NCI-H345 (cell line): ENCODE data around the gene FAR2.
"Not testable (repeated sequence)": the region's sequence is repeated elsewhere in the genome, so short reads cannot be mapped to it uniquely, and the experiment has no call there.

ENCODE experiments used
- DNase-seq: peaks from one replicate; lab custom pipeline; 2025; lab: John Stamatoyannopoulos, UW

The FAR2 gene

DNA sequence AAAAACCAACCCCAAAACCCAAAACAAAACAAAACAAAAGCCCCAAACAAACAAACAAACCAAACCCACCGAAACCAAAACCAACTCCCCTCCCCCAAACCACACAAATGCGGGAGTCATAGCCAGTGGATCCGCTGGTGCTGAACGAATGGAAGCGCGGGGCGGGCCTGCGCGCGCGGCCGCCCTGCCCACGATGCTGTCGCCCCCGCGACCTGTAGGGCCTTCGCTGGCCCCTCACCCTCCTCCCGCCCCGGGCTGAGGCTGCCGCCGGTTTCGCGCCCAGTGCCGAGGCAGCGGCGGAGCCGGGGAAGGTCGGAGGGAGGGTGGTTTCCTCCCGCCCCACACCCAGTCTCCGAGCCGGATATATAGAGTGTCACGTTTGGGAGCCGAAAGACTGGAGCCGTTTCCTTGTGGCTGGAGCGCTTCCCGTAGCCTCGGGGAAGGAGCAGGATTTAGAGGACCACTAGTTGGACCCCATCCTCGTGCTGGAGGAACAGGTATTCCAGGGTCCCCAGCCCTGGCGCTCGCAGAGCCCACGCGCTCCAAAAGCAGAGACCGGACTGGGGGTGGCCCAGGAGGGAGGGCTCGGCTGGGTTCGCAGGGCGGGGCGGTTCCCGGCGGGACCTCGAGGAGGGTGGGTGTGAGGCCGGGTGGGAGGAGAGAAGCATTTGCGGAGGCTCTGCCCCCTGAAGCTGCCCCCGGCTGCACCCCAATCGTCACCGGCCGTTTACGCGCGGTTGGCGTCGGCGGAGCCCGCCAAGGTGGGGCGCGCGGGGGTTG, at the start of gene FAR2:
TSS of gene FAR2 (plus strand) at position 368 of the 780 bp plus-strand sequence. CDS start 121,172 bp downstream, outside the sequence.
- no peak for DNase-seq

DNA sequence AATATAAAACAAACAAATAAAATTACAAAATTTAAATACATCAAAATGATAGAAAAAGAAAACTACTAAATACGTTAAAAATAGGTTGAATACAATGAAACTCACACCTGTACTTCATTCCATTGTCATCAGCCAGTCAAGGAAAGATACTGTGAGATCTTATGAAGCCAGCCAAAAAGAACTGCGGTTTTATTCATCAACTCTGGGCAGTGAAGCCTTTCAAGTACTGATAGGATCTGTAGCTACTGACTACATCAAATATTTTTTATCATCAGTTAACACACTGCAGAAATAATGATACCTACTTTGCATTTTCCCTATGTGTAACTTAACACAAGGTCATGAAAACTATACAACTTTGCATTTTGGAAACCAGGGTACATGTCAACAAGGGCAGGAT, 46.3 kb upstream of the FAR2 start:
- no peak for DNase-seq

DNA sequence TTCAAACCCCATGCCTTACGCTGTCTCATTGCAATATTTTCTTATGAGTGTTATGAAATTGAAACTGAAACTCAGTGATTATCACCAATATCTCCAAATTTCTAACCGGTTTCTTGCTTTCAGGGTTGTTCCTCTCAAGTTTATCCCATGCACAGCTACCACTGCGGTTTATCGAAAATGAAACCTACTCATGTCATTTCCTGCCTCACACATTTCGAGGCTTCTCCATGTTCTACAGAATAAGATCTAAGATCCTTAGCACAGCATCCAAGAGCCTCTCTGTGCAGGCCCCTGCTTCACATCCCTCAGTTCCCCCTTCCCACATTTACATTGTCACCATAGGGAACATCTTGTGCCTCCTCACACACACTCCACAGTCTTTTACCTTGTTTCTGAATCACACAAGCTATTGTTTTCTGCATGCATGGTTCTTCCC, 45.5 kb upstream of the FAR2 start:
- DNase-seq: no peak

DNA sequence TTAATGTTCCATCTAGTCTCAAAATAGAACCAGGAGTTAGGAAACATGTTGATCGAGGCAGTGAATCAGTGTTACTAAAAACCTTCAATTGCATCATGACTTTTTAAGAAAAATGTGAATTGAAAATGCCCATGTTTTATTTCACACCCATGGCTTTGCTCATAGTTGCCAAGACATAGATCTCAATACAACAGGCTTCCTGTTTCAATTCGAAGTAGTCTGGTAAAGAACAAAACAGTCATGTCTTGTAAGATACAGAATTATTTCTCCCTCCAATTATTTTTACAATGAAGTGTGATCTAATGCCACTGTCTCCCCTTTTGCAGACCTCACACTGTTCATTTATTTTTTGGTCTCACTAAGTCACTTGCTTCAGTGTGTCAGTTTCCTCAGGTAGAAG, 44.6 kb upstream of the FAR2 start:
- no peak for DNase-seq

DNA sequence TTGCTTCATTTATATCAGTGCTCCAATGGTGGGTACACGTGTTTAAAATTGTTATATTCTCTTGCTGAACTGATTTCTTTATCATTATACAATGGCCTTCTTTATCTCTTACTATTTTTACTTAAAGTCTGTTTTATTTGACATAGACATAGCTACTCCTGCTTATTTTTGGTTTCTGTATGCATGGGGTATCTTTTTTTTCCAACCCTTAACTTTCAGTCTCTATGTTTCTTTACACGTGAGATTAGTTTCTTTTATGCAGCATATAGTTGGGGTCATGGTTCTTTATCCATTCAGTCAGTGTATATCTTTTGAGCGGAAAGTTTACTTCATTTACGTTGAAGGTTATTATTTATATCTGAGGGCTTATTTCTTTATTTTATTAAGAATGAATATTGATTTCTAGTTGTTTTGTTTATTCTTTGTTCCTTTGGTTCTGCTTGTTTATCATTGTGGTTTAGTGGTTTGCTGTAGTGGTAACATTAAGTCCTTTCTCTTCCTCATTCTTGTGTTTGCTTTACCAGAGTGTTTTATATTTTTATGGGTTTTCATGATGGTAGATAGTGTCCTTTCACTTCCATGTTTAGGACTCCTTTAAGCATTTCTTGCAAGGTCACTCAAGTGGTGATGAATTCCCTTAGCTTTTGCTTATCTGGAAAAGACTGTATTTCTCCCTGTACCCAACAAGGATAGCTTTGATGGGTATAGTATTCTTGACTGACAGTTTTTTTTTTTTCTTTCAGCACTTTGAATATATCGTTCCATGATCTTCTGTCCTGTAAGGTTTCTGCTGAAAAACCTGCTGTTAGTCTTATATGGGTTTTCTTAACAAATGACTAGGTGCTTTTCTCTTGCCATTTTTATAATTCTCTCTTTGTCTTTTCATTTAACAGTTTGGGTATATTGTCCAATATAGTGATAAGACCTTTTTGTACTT, 38.3 kb upstream of the FAR2 start:
- no peak for DNase-seq

DNA sequence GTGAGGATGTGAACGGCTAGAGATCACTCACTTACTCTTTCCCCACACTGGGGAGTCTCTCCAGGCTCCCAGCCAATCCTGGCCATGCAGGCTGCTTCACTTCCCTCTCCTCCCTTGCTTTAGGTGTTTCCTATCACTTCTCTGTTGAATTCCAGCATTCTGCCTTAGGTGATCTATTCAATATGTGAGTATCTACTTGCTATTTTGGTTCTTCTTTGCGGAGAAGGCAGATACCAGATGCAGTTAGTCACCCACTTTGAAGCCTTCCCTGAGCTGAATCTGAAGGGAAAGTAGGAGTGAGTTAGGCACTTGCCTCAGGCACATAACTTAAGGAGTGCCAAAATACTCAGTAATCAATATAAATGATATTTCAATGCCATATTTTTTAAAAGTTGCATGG, 36.0 kb upstream of the FAR2 start:
- no peak for DNase-seq

DNA sequence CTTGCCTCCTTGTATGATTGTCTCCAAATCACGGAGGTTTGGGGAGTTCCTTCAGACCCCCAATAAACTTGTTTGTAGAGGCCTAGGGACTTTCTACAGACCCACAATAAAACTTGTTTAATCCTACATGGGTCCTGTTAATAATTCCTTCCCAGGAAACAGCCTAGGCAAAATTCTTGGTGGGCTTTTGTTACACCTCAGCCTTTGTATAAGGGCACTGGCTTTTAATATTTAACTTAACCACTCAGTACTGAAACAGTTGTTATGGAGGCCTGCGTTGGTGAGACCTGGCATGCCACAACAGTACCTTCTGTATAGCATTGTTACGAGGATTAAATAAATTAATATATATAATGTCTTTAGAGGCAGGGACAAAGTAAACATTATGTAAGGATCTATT, 32.7 kb upstream of the FAR2 start:
- DNase-seq: no peak

DNA sequence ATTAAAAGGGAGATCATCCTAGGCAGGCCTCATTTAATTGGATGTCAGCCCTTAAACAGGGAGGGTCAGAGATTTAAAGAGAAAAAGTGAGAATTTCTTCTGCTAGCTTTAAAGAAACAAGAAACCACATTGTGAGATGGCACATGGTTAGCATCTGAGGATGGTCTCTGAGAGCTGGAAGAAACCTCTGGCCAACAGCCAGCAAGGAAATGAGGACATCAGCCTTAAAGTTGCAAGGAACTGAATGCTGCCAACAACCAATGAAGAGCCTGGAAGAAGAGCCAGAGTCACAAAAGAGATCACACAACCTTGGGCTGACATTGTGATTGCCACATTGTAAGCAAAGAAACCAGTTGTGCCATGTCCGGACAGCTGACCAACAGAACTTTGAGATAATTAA, 17.5 kb upstream of the FAR2 start:
- no peak for DNase-seq

DNA sequence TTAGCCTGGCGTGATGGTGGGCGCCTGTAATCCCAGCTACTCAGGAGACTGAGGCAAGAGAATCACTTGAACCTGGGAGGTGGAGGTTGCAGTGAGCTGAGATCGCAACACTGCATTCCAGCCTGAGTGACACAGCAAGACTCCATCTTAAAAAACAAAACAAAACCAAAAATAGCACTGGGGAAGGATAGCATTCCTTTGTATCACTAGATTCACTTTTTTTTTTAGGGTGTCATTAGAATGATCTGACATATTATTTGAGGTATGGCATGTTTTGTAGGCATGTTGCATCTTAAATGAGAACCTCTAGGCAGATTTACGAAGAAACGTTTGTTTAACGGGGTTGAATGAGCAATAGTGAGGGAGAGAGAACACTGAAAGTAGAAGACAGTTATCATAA, 16.8 kb upstream of the FAR2 start:
- DNase-seq: no peak

DNA sequence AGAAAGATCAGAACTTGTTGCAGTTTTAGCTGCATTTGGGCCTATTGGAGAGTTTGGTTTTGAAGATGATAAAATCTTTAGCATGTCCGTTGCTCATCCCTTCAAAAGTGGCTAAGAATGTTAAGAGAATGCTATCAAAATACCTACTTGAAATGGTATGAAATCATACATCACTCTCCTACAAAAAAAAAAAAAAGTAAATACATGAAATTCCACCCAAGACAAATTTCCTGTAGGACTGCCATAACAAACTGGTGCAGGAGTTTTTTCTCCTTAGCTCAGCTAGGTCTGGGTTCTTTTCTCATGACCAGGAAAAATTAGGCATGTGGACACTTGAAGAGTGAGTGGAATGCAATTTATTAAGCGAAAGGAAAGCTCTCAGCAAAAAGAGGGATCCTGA, 15.9 kb upstream of the FAR2 start:
- DNase-seq: no peak

DNA sequence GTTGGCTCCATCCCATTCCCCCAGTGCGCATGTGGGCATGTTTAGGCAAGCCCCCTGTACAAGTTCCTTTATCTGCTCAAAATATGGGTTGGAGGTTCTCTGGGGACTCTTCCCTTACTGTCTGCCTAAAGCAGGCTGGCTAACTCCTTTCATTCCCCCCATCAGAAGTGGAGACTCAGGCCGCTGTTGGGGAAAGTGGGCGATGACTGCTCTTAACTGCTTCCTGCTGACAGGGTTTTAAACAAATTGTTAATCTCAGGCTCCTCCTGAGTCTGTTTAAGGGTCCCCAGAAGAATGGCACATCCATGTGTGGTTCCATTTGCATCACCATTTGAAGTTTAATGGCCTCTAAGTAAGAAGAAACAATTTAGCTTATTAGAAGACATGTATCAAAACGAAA, 15.4 kb upstream of the FAR2 start:
- DNase-seq: no peak

DNA sequence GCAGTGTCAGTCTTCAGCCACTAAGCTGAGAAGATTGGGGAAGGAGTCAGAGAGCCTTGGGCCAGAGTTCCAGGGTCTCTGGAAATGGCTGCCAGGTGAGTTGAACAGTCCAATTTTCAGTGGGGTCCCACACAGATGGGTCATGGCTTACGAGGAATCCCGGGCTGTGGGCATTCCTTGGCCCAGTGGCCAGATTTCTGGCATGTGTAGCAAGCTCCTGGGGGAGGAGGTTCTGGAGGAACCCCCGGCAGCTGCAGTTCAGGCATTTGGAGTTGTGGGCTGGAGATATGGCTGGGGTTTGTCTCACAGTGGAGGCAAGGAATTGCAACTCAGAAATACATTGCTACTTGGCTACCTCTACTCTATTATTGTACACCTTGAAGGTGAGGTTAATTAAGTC, 10.8 kb upstream of the FAR2 start:
- not testable (repeated sequence) for DNase-seq

DNA sequence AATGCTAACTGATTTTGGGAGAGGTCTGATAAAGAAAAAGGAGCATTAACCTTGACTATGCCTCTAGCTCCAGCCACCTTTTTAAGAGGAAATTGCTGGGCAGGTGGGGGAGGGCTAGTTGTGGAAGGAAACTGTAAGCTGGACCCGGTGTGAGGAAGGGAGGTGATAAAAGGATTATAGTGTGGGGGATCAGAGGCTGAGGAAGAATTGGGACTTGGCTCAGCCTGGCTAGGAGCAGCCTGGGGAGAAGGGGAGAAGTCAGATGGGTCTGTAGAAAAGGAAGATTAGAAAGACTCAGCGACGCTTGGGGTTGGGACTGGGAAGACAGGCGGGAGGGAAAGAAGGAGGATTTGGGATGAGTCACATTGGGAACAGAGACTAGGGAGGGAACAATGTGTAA, 10.2 kb upstream of the FAR2 start:
- DNase-seq: not testable (repeated sequence)

DNA sequence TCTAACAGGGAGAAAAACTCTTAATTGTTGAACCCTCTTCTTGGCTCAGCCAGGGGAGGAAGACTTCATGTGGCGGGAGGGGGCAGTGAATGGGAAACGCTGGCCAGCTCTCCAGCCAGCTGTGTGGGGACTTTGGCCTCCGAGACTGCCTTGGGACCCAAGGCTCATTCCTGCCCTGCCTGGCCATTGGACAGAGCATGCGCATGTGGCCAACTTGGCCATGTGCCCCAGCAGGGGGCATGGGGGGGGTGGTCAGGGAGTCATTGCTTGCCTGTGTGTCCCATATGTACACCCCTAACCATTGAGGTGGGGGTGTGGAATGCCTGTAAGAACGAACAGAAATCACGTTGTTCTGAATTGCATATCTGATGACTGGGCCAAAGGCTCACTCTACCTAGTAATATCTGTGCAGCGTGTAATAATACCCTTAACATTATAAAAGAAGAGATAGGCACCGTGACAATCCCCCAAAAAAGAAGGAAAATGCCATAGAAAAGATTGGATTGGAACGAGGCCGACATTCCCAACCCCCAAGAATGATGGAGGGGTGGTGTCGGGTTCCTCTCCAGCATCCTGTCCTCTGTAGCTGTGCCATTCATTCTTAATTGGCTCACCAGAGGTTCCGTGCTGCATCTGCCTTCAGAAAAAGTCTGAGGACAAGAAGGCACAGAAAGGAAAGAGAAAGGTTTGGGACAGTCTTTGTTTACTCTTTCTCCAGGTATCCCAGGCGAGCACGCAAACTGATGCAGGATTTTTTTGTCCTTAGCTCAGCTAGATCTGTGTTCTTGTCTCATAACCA, 3.5 kb upstream of the FAR2 start:
- DNase-seq: no peak

DNA sequence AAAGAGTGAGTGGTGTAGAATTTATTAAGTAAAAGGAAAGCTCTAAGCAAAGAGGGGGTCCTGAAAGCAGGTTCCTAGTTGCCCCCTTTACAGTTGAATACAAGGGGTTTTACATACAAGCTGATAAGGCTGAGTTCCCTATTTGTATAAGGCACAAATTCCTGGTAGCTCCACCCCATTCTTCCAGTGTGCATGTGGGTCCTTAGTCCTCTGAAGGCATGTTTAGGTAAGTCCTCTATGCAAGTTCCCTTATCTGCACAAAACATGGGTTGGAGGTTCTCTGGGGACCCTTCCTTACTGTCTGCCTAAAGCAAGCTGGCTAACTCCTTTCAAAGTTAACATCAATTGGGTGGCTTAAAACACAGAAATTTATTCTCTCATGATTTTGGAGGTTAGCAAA, 2.9 kb upstream of the FAR2 start:
- no peak for DNase-seq

DNA sequence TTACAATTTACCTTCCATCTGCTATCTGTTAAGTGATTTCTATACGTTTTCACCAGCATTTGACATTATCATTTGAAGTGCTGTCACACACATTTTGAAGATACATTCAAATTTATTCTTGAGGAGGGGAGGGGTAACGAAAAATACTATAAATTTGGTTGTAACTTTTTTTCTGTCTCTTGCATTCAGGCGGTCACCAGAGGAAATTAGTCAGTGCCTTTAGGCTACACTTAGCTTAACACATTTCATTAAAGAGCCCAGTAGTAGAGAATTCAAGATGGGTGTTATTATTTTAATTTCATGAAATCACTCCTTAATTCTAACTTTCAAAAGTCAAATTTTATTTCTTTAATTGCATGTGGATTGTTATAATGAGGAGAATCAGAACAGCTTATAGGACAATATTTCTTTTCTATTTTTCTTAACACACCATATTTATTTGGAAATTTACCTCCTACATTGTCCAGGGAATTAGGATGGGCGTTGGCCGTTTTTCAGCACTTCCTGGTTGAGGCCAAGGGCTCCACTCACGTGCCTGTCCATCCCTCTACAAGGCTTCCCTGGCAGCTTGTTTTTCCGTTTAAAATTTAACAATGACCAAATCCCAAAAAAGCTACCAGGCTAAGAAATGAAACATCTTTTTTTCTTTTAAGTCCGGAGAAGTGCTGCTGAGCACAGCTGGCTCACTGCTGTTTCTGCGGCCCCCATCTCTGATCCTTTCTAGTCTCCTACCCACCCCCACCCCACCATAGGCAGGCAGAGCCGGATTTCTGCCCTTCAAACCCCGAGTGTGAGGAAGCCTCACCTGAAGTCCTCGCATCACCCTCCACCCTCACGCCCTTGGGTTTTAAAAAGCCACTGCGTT, 1.1 kb upstream of the FAR2 start:
- DNase-seq: no peak

DNA sequence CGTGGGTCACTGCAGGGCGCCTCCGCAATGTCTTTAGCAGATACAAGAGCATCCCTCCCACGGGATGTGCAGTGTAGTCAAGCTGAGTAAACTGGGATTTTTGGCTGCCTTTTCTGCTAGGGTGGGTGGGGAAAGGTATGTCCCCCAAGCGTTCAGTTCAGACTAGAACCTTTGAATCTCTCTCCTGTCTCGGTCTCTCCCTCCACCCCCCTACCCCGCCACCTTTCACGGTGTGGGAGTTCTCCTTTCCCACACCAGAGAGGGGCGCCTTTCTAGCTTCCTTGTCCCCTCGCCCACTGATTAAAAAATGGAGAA, 525 bp upstream of the FAR2 start:
- no peak for DNase-seq

DNA sequence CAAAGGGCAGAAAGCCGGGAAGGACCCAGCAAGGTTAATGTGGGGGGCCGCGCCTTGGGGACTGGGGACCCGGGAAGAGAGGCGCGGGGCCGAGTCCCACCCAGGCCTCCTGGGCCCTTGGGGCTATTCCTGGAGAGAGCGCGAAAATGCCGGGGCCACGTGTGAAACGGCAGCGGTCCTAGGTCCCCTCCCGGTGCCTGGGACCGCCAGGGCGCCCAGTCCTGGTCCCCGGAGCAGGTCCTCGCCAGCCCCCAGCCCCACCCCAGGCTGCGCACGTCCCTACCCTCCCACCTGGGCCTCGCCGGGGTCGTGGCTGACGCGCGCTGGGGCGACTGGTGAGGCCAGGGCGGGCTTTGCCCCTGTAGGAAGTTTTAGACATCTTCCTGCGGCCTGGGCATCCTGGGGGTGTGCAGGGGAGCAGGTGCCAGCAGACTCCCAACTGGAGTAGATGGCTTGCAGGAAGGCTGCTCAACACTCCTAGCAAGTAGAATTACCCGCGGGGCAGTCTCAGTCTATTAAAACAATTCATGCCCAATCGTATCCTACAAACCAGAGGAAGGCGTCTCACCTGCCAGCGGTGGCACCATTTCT, 708 bp downstream of the FAR2 start:
- no peak for DNase-seq

DNA sequence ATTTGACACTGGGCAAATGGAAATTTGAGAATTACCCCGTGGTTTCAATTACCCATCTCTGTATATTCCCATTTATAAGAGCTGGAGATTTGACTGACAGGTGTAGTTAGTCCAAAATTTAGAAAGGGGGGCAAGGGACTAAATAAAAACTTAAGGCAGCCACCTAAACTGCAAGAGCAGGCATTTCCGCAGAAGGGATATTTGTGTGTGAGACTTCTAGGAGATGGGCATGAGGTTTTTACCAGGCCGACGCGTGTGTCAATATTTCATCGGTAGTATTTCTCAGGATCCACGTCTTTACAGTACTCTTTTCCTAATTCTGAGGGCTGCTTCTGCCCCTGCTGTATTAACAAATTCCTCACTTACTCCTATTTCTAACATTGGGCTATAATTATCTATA, 1.4 kb downstream of the FAR2 start:
- DNase-seq: no peak

DNA sequence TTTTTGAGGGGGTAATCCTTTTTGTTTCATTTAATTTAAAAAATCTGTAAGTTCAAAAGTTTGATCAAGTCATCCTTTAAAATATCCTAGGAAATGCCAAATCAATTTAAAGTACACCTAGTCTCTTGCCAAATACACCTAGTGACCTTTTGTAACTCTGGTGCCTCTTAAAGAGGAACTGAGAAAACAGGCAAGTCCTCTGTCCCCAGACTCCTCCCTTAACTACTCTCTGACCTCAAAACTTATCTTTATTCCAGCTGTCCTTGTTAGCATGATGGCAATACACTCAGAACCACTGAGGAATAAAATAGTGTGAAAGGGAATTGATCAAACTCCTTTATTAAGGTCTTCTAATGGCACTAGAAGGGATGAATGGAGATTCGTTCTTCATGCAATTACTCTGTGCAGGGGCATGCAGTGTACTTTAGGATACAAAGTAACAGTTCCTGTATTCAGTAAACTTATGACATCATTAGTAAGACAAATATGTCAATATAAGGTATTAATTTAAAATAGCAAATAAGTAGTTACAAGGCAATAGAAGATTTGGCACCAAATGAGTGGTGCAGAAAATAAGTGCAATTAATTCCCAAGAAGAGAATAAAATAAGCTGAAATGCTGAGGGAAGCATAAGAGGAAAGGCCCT, 3.3 kb downstream of the FAR2 start:
- DNase-seq: no peak
